GM21825 (cell line): ENCODE data around the gene ATP6V1C2.
"Not testable (repeated sequence)": the region's sequence is repeated elsewhere in the genome, so short reads cannot be mapped to it uniquely, and the experiment has no call there.

Experiments
- ATAC-seq: cut with Tn5 transposase; IDR thresholded peaks from one replicate; pipeline ENCODE4 v1.9.1; 2021; ENCODE audit warnings: mild to moderate bottlenecking, moderate library complexity; ENCODE audit not compliant: unreplicated experiment

The ATP6V1C2 gene

DNA sequence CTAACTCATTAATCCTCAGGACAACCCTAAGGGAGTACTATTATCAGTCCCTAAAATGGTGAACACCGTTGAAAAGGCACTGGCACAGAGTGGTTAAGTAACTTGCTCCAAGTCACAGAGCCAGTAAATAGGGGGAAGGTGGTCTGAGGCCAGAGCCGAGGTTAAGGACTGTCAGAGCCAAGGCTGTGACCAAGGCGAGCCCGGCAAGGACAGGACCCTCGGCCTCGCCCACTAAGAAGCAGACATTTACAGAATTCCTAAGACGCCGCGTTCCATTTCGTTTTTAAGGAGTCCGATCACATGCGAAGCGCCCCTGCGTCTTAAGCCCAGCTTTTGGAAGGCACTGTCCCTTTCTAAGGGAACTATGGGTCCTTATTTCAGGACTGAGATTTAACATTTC lies 90.1 kb downstream of the ATP6V1C2 start:
- no peak for ATAC-seq

DNA sequence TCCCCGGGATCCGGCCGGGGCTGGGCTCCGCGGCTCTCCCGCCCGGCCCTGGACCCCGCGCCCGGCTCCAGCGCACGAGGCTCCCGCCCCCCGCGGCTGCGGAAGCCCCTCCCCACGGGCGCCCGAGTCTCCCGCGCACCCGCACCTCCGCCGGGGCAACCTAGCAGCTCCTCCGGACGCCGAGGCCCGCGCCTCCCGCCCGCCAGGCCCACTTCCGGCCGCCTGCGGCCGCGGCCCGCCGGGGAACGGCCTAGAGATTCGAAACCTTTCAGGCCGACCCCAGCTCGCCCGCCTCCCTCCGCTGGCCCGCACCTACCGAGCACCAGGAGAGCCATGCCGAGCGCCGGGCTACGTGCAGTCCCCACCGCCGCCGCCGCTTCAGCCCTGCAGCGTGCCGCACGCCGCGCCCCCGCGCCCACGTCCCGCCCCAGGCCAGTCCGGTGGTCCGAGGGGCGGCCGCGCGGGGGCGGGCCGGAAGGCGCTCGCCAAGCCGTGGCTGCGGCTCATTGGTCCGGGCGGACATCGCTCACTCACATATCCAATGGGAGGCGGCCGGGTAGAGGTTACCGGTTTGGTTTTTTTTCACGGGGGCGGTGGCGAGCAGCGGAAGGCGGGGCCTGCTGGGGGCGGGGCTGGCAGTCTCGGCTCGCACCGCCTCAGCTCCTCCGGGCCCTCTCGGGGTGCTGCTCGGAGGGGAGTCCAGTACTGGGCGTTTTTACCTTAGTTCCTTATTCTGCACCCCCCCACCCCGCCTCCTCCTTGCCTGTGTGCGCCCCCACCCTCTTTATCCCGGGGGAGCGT lies 91.1 kb downstream of the ATP6V1C2 start, which contains the start of gene PDIA6:
Gene PDIA6 (minus strand): TSS at position 424 of the 801 bp plus-strand sequence. CDS start 89 bp downstream, at position 335.
- ATAC-seq = peak; percentile 92

DNA sequence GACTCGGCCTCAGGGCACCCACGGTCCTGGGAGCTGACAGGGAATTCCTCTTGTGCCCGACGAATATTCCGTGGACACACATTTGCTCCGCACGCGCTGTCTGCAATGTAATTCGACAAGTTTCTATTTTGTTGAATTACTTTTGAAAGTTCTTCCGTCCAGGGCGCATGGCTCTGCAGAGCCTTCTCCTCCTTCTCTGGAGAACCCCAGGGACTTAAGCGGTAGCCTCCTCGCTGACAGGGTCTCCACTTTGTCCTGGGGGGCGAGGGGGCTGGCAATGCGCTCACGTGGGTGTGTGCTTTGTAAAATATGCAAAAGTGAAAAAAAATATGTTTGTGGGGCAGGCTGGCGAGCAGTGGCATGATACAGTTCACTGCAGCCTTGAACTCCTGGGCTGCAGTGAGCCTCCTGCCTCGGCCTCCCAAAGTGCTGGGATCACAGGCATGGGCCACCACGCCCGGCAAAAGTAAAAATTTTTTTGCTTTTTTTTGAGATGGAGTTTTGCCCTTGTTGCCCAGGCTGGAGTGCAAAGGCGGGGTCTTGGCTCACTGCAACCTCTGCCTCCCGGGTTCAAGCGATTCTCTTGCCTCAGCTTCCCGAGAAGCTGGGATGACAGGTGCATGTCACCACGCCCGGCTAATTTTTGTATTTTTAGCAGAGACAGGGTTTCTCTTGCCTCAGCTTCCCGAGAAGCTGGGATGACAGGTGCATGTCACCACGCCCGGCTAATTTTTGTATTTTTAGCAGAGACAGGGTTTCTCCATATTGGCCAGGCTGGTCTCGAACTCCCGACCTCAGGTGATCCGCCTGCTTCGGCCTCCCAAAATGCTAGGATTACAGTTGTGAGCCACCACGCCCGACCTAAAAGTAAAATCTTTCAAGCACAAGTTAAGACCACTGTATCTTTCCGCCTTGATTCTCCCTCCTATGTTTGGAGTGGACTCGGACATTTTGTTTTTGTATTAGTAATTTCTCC lies 92.0 kb downstream of the ATP6V1C2 start:
- not testable (repeated sequence) for ATAC-seq

- ATAC-seq = no peak
These were observed 92.7 kb downstream of the ATP6V1C2 start for GRCh38 chr2:10814142-10814541.

- ATAC-seq = no peak
These were observed 93.3 kb downstream of the ATP6V1C2 start for GRCh38 chr2:10814571-10815331.

DNA sequence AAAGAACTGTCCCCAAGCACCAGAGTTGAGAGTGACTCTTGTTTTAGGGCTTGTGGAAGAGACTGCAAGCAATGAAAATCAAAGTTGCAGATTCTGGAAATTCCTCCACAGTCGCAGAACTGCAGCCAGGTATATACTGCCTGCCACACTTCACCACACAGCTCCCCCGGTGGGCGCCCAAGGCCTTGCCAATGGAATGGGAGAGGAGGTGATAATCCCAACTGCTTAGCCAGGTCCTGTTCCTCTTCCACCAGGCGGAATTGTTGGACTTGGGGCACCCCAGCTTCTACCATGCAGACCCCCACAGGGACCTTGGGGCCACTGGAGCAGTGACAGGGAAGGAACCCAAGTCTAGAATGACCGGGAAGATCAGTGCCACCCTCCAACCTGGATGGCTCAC lies 96.0 kb downstream of the ATP6V1C2 start:
- no peak for ATAC-seq

DNA sequence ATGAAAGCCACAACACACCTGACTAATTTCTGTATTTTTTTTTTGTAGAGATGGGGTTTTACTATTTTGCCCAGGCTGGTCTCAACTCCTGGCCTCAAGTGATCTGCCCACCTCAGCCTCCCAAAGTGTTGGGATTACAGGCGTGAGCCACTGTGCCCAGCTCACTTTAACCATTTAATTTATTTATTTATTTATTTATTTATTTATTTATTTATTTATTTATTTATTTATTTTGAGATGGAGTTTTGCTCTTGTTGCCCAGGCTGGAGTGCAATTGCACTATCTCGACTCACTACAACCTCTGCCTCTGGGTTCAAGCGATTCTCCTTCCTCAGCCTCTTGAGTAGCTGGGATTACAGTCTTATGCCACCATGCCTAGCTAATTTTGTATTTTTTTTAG lies 96.9 kb downstream of the ATP6V1C2 start:
- ATAC-seq = not testable (repeated sequence)

DNA sequence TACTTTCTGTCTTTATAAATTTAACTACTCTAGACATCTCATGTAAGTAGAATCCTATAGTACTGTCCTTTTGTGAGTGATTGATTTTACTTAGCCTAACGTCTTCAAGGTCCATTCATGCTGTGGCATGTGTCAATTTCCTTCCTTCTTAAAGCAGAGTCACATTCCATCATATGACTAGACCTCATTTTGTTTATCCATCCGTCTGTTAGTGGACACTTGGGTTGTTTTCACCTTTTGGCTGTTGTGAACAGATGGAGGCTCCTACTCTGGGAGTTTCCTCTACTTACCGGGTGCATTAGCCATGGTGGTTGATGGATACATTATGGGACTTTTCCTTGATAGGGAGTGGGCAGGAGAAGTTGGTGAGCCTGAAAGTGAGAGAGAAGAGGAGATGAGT lies 97.6 kb downstream of the ATP6V1C2 start:
- no peak for ATAC-seq

GRCh38 chr2:10819714-10820314 lies 98.4 kb downstream of the ATP6V1C2 start:
- no peak for ATAC-seq

DNA sequence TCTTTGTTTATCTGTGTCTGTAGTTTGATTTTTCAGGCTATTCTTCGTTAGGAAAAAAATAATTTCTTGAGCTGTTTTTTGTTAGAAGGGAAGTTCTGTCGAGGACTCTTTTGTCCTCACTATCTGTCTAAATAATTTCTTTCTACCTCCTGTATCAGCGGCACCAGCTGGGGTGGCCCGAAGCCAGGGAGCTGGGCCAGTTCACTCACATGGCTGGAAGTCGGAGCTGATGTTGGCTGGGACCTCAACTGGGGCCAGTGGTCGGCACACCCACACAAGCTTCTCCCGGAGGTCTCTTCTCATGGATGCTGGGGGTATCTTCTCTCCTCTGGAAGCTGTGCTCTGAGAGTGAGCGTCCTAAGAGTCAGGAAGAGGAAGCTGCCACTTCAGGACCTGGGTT lies 99.1 kb downstream of the ATP6V1C2 start:
- ATAC-seq = no peak

DNA sequence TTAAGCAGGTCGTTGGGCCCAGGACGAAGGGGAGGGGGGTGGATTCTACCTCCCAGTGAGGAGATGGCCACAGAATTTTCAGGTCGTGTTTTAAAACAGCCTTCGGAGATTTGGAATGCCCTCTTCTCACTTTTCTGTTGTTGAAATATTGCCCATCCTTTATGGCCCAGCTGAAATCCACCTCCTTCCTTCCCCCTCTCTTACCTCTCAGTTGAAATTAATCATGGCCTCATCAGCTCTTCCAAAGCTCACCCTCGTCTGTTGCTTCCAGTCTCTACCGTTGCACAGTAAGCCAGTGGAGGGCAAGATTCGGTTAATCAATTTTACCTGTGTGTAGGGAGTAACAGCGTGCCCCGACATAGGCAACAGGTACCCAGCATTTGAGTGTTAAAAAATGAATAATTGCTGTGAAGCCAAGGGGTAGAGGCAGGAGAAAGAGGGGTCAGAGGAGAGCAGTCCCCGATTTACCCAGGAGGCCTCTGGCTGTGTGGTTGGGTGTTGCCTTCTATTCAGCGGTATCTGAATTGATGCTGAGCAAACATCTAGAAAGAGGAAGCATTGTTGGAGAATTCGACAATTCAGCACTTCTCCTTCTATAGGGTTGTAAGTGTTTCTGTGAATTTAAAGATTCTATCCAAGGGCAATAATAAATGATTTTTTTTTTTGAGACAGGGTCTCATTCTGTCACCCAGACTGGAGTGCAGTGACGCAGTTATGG lies 99.7 kb downstream of the ATP6V1C2 start:
- ATAC-seq = no peak

GRCh38 chr2:10824191-10824590 lies 102.8 kb downstream of the ATP6V1C2 start:
- ATAC-seq = no peak

DNA sequence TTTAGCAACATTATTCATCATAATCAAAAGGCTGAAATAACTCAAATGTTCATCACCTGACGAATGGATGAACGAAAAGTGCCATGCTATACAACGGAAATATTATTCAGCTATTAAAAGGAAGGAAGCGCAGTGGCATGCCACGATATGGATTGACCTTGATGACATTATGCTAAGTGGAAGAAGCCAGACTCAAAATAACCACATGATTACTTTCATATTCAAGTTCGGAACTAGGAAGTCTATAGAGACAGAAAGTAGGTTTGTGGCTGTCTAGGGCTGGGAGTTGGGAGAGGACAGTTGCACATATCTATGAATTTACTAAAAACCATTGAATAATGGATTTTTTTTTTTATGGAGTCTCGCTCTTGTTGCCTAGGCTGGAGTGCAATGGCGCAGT lies 104.6 kb downstream of the ATP6V1C2 start:
- ATAC-seq = no peak

GRCh38 chr2:10826625-10827024 lies 105.2 kb downstream of the ATP6V1C2 start:
- no peak for ATAC-seq

GRCh38 chr2:10828346-10828745 lies 106.9 kb downstream of the ATP6V1C2 start:
- no peak for ATAC-seq

GRCh38 chr2:10829299-10829698 lies 107.9 kb downstream of the ATP6V1C2 start:
- ATAC-seq = no peak

DNA sequence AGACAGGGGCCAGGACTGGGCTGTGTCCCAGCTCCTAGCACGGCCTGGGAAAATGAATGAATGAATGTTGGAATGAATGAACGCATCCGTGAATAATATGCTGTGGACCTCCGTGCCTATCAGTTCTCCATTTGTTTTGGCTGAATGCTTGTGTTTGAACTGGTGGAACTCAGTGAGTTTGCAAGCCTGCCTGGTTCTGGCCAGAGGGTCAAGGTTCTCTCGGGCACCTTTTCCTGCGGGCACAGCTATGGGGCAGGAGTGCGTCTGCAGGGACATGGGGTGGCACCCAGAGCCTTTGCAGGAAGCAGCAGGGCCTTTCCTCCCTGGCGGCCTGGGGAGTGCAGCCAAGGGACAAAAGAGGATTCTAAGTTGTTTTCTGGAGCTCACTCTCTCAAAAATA lies 108.8 kb downstream of the ATP6V1C2 start:
- no peak for ATAC-seq

DNA sequence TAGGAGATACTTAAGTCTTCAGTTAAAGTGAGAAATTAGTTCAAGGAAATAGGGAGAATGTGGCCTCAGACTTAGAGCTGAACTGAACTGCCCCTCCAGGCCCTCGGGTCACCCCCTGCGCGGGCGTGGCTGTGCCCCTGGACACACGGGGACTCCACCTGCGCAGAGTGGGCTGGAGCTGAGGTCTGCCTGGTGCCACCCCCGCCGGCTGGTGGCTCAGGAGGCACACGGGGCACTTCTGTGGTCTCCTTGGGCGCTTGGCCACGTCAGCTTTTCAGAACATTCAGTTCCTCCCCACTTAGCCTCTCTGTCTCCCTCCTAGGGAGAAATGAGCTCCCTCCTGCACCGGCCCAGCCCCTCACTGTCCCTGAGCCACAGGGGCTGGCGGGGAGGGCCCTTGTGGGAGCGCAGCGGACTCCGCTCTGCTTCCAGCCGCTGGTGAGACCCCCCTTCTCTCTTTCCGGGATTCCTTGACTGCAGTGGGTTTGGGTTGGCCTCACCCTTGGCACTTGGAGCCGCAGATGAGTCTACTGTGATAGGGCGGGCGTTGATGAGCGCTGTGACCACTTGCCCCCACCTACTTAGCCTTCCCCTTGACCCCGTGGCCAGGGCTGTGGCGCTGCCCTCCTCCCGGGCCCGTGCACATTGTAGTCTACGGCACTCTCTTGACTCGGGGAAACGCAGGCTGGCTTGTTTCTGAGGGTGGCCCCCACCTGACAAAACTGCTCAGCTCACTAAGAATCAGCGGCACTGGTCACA lies 109.4 kb downstream of the ATP6V1C2 start:
- ATAC-seq = no peak

- no peak for ATAC-seq
These were observed 110.1 kb downstream of the ATP6V1C2 start for GRCh38 chr2:10831400-10831985.
